H1 (cell line): Measurements from ENCODE around the gene CHST3. TPM values are rescaled to one million over a fixed set of nuclear protein-coding genes. Genes with fewer than 3 reads are reported as not detected.

Source experiments
- CTCF ChIA-PET: fragments of 300-600 bp; sonication (Branson Sonifier 250); formaldehyde crosslinking; loops from one replicate; lab custom pipeline; 2021; ENCODE audit not compliant: partially characterized antibody; lab: Charles Lee
- POLR2A ChIA-PET: fragments of 300-600 bp; sonication (Branson Sonifier 250); formaldehyde crosslinking; loops from one replicate; lab custom pipeline; 2021; ENCODE audit warnings: inconsistent platforms; ENCODE audit not compliant: partially characterized antibody; lab: Charles Lee
- DNase-seq, 2 experiments: peaks; one replicate each; pipeline versions ENCODE4 v3.0.0 to v3.0.0-alpha.2; 2010 to 2022; ENCODE audit warnings: low spot score in 2 of 2, low read depth in 1 of 2, mixed read lengths in 1 of 2
- FAIRE-seq: peaks from 2 replicates; lab custom pipeline; 2011; peaks lifted over from hg19 to GRCh38; lab: Jason Lieb, UNC
- H2AFZ ChIP-seq: 2 replicates; pipeline ENCODE4 v1.8.1; 2012; ENCODE audit warnings: low read length, inconsistent platforms
- H2AK5ac ChIP-seq: 2 replicates; pipeline ENCODE4 v1.6.1; 2013; ENCODE audit warnings: low read depth, low read length
- H2BK120ac ChIP-seq: replicated peaks from 2 replicates; pipeline ENCODE3; 2013; ENCODE audit warnings: low read depth, low read length, inconsistent platforms
- H2BK12ac ChIP-seq: 2 replicates; pipeline ENCODE4 v1.6.1; 2013; ENCODE audit warnings: low read depth, low read length
- H2BK15ac ChIP-seq: 2 replicates; pipeline ENCODE4 v1.6.1; 2013; ENCODE audit warnings: low read length
- H2BK20ac ChIP-seq: 2 replicates; pipeline ENCODE4 v1.6.1; 2013; ENCODE audit warnings: low read length
- H2BK5ac ChIP-seq: 2 replicates; pipeline ENCODE4 v1.6.1; 2013; ENCODE audit warnings: low read depth, low read length
- H3K14ac ChIP-seq: 2 replicates; pipeline ENCODE4 v1.6.1; 2013; ENCODE audit warnings: inconsistent platforms; ENCODE audit not compliant: insufficient read length
- H3K18ac ChIP-seq: 2 replicates; pipeline ENCODE4 v1.6.1; 2013; ENCODE audit warnings: low read length; ENCODE audit errors: extremely low read depth
- H3K23ac ChIP-seq: 2 replicates; pipeline ENCODE4 v1.6.1; 2013; ENCODE audit warnings: inconsistent platforms; ENCODE audit not compliant: insufficient read length
- H3K23me2 ChIP-seq: 2 replicates; pipeline ENCODE4 v1.6.1; 2013; ENCODE audit warnings: low read depth, low read length
- H3K27ac ChIP-seq: 2 replicates; pipeline ENCODE4 v1.6.1; 2011; ENCODE audit warnings: low read depth, low read length, inconsistent platforms
- H3K27me3 ChIP-seq, 4 experiments: replicated peaks in 1 of 4; 1 replicate in 1 of 4; 2 replicates in 3 of 4; pipeline versions ENCODE4 v1.6.1 to v1.8.1; 2011 to 2013; ENCODE audit warnings: low read length in 3 of 4, mild to moderate bottlenecking in 3 of 4, inconsistent platforms in 2 of 4, mixed read lengths in 2 of 4, moderate library complexity in 1 of 4; ENCODE audit not compliant: control insufficient read depth in 3 of 4, insufficient read depth in 3 of 4; ENCODE audit errors: extremely low read depth in 1 of 4
- H3K36me3 ChIP-seq, 4 experiments: 2 replicates each; pipeline versions ENCODE4 v1.6.1 to v1.8.1; 2011 to 2013; ENCODE audit warnings: mild to moderate bottlenecking in 4 of 4, low read length in 3 of 4, moderate library complexity in 2 of 4, control low read depth in 1 of 4, inconsistent platforms in 1 of 4; ENCODE audit not compliant: insufficient read depth in 4 of 4, control insufficient read depth in 2 of 4
- H3K4ac ChIP-seq: replicated peaks from 2 replicates; pipeline ENCODE3; 2013; ENCODE audit warnings: low read length, low read depth, mixed read lengths, inconsistent platforms; ENCODE audit not compliant: insufficient read length
- H3K4me1 ChIP-seq, 4 experiments: replicated peaks in 1 of 4; 1 replicate in 1 of 4; 2 replicates in 3 of 4; pipeline versions ENCODE4 v1.6.1 to v1.8.1; 2011 to 2013; ENCODE audit warnings: low read length in 3 of 4, inconsistent platforms in 2 of 4, mixed read lengths in 1 of 4; ENCODE audit not compliant: insufficient read depth in 4 of 4, control insufficient read depth in 3 of 4
- H3K4me2 ChIP-seq, 2 experiments: 2 replicates each; pipeline versions ENCODE4 v1.6.1 to v1.8.1; 2011 to 2013; ENCODE audit warnings: low read depth in 2 of 2, low read length in 2 of 2, control low read depth in 1 of 2, inconsistent platforms in 1 of 2, mild to moderate bottlenecking in 1 of 2; ENCODE audit not compliant: insufficient read depth in 1 of 2
- H3K4me3 ChIP-seq, 4 experiments: fragments of 200-600, 300-600 bp in 1 of 4; sonication (generic), shearing (Covaris generic), sonication (Bioruptor Twin) in 1 of 4; 2 replicates each; pipeline versions ENCODE4 v1.5.1 to v1.8.1; 2011 to 2016; ENCODE audit warnings: low read length in 4 of 4, low read depth in 3 of 4, control low read depth in 2 of 4, inconsistent platforms in 2 of 4, mild to moderate bottlenecking in 2 of 4, mixed read lengths in 1 of 4, moderate library complexity in 1 of 4; ENCODE audit not compliant: insufficient read depth in 2 of 4; ENCODE audit errors: extremely low read depth in 1 of 4
- H3K56ac ChIP-seq: replicated peaks from 2 replicates; pipeline ENCODE3; 2013; ENCODE audit warnings: low read depth, mild to moderate bottlenecking, mixed read lengths, low read length, inconsistent platforms; ENCODE audit not compliant: insufficient read length
- H3K79me1 ChIP-seq: 2 replicates; pipeline ENCODE4 v1.6.1; 2013; ENCODE audit warnings: low read depth, low read length, control low read depth
- H3K79me2 ChIP-seq, 2 experiments: 2 replicates each; pipeline versions ENCODE4 v1.6.1 to v1.8.1; 2012 to 2013; ENCODE audit warnings: low read length in 2 of 2, mild to moderate bottlenecking in 2 of 2, inconsistent platforms in 1 of 2; ENCODE audit not compliant: insufficient read depth in 2 of 2, control insufficient read depth in 1 of 2
- H3K9ac ChIP-seq, 4 experiments: replicated peaks in 1 of 4; 1 replicate in 1 of 4; 2 replicates in 3 of 4; pipeline versions ENCODE4 v1.6.1 to v1.8.1; 2011 to 2013; ENCODE audit warnings: low read depth in 3 of 4, low read length in 3 of 4, control low read depth in 2 of 4, mild to moderate bottlenecking in 2 of 4, moderate library complexity in 2 of 4, inconsistent platforms in 1 of 4; ENCODE audit errors: extremely low read depth in 1 of 4
- H3K9me3 ChIP-seq, 2 experiments: 2 replicates each; pipeline versions ENCODE4 v1.6.1 to v1.8.1; 2012 to 2013; ENCODE audit warnings: mild to moderate bottlenecking in 2 of 2, moderate library complexity in 2 of 2, control low read depth in 1 of 2, inconsistent platforms in 1 of 2, low read depth in 1 of 2, low read length in 1 of 2, mixed read lengths in 1 of 2; ENCODE audit not compliant: insufficient read depth in 2 of 2
- H4K20me1 ChIP-seq, 2 experiments: replicated peaks in 1 of 2; 2 replicates each; pipeline versions ENCODE3 to v1.8.1; 2011 to 2013; ENCODE audit warnings: inconsistent platforms in 2 of 2, low read length in 2 of 2, mild to moderate bottlenecking in 1 of 2; ENCODE audit not compliant: insufficient read depth in 2 of 2, control insufficient read depth in 1 of 2
- H4K5ac ChIP-seq: 2 replicates; pipeline ENCODE4 v1.6.1; 2013; ENCODE audit warnings: low read length, low read depth, mixed read lengths, inconsistent platforms; ENCODE audit not compliant: insufficient read length
- H4K8ac ChIP-seq: 2 replicates; pipeline ENCODE4 v1.8.0; 2013; ENCODE audit warnings: mild to moderate bottlenecking, moderate library complexity, low read length, inconsistent platforms; ENCODE audit not compliant: insufficient read depth; ENCODE audit errors: extremely low read depth
- H4K91ac ChIP-seq: replicated peaks from 2 replicates; pipeline ENCODE3; 2013; ENCODE audit warnings: low read length, mixed read lengths, inconsistent platforms; ENCODE audit not compliant: insufficient read length
- BCL11A ChIP-seq, 2 experiments: IDR thresholded peaks; one replicate each; pipeline ENCODE4 v1.6.1; 2011; ENCODE audit warnings: low read depth in 2 of 2, low read length in 2 of 2, mild to moderate bottlenecking in 2 of 2
- BRCA1 ChIP-seq: IDR thresholded peaks from 2 replicates; pipeline ENCODE4 v1.6.1; 2012; ENCODE audit warnings: low read depth, low read length, improper control_type of control experiment
- CBX5 ChIP-seq: fragments of 300-800, 300-1000 bp; sonication (generic); IDR thresholded peaks from 2 replicates; pipeline ENCODE4 v1.7.1; 2016; ENCODE audit warnings: antibody characterized with exemption, low read length, low read depth
- CTBP2 ChIP-seq: IDR thresholded peaks from 2 replicates; pipeline ENCODE4 v1.7.0; 2011; ENCODE audit warnings: borderline replicate concordance, mild to moderate bottlenecking, moderate library complexity, mixed read lengths, low read length; ENCODE audit not compliant: insufficient read depth, insufficient read length
- EZH2 ChIP-seq: fragments of 200-600 bp; sonication (generic); IDR thresholded peaks from 2 replicates; pipeline ENCODE4 v1.7.1; 2012; ENCODE audit warnings: low read depth, mild to moderate bottlenecking, moderate library complexity, low read length, inconsistent platforms; ENCODE audit not compliant: severe bottlenecking
- JUN ChIP-seq: IDR thresholded peaks from 2 replicates; pipeline ENCODE4 v1.6.1; 2011; ENCODE audit warnings: low read depth, mild to moderate bottlenecking, improper control_type of control experiment, low read length
- KDM1A ChIP-seq: fragments of 200-600, 300-600 bp; sonication (generic); IDR thresholded peaks from 2 replicates; pipeline ENCODE4 v1.7.1; 2016; ENCODE audit warnings: mild to moderate bottlenecking, low read length, borderline replicate concordance
- RFX5 ChIP-seq: IDR thresholded peaks from 2 replicates; pipeline ENCODE4 v1.6.1; 2011; ENCODE audit warnings: low read depth, low read length, improper control_type of control experiment, borderline replicate concordance
- SP4 ChIP-seq: IDR thresholded peaks from 2 replicates; pipeline ENCODE4 v1.6.1; 2012; ENCODE audit warnings: low read length, inconsistent platforms
- SRF ChIP-seq: IDR thresholded peaks from 2 replicates; pipeline ENCODE4 v1.6.1; 2011; ENCODE audit warnings: mild to moderate bottlenecking, low read depth, low read length, moderate library complexity
- SUZ12 ChIP-seq: fragments of 200-600 bp; sonication (generic); IDR thresholded peaks from 2 replicates; pipeline ENCODE4 v1.6.1; 2012; ENCODE audit warnings: mild to moderate bottlenecking, inconsistent platforms, low read length, moderate library complexity, mixed read lengths
- YY1 ChIP-seq: IDR thresholded peaks from 2 replicates; pipeline ENCODE4 v1.6.1; 2011; ENCODE audit warnings: low read depth, mild to moderate bottlenecking, low read length
- ZNF274 ChIP-seq: IDR thresholded peaks from 2 replicates; pipeline ENCODE4 v1.7.0; 2012; ENCODE audit warnings: low read length, borderline replicate concordance; ENCODE audit errors: extremely low read depth
- WGBS, 2 experiments: shearing (Covaris generic) in 1 of 2; methylation state at CpG; one replicate each; pipeline versions ENCODE4 v1.1.6 to v1.1.7; 2013 to 2015; ENCODE audit warnings: low lambda C conversion rate in 2 of 2, mixed read lengths in 2 of 2, inconsistent platforms in 1 of 2, low coverage in 1 of 2, missing lambda C conversion rate in 1 of 2; ENCODE audit not compliant: insufficient replicate concordance in 2 of 2, insufficient coverage in 1 of 2, insufficient read length in 1 of 2; ENCODE audit errors: extremely low coverage in 1 of 2, missing lambda C conversion rate in 1 of 2; 5-methylcytosine and 5-hydroxymethylcytosine counted together
- polyA plus RNA-seq, 7 experiments: library from polyadenylated mRNA; depleted of rRNA in 3 of 7; stranded (reverse) in 5 of 7; unstranded in 2 of 7; fragments of >200 nt in 5 of 7; fragments of 200-250 nt in 2 of 7; gene quantifications; 1 replicate in 5 of 7; 2 replicates in 1 of 7; 4 replicates in 1 of 7; pipeline versions ENCODE4 v1.2.1 to v1.2.3, GENCODE V29; 2011 to 2013; ENCODE audit warnings: missing spikeins in 2 of 7, mixed read lengths in 2 of 7
- total RNA-seq: library from RNA; stranded (reverse); fragmentation: NEBNext Ultra II Directional; extraction: Animal tissue kit (Norgen Biotek cat#: 25700); gene quantifications from 2 replicates; pipeline ENCODE4 v1.2.1, GENCODE V29; 2021

The CHST3 gene
- total and polyA plus RNA-seq, 2 of the 8 experiments (the other 6 are each of a cell fraction or from before 2014, with no cell fraction given): 2.0 to 5.8 TPM

DNA sequence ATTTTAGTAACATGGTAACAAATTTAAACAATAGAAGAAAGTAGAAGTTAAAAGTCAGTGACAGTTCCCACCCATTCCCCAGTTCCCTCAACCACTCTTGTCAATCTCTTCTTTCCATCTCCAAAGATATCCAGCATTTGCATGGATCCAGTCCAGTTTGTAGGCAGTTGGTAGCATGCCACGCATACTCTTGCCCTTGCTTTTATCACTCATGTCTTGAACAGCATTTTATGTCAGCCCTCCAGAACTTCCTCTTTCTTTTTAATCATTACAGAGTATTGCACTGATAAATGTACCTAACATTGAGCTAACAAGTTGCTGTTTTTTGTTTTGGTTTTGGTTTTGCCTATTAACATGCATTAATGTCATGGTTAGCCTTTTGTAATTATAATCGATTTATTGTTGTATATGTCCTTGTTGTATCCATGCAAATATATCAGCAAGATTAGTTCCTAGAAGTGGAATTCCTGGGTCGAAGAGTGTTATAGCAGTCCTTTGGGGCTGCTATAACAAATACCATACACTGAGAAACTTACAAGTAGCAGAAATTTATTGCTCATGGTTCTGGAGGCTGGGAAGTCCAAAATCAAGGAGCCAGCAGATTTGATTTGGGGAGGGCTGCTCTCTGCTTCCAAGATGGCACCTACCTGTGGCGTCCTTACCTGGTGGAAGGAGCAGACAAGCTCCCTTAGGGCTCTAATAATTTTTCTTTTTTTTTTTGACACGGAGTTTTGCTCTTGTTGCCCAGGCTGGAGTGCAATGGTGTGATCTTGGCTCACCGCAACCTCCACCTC lies 25.7 kb downstream of the CHST3 start:
- CTCF ChIA-PET: interaction anchor here (0.6 to 3.7 kb wide), 3 partner anchors 12 to 211 kb away, joined by 3 to 12 read pairs (median 3); no protein-coding TSS in a partner anchor
- Histone ChIP-seq H2BK15ac (no peak overlapping the region), H3K4me2 (no peak overlapping the region)
- no peak for TF ChIP-seq ZNF274
- no peak for TF ChIP-seq SUZ12
- no peak for TF ChIP-seq RFX5
- no peak for TF ChIP-seq YY1
- TF ChIP-seq SRF: no peak
- no peak for TF ChIP-seq EZH2
- no peak for TF ChIP-seq JUN
- no peak for TF ChIP-seq SP4
- TF ChIP-seq CBX5: no peak
- TF ChIP-seq BCL11A (IDR thresholded peaks at IDR 0.05; ENCODE audit: low read depth in 2 of 2, low read length in 2 of 2): no peak
- no peak for TF ChIP-seq BRCA1
- TF ChIP-seq CTBP2: no peak
- TF ChIP-seq KDM1A: no peak

More for the DNA sequence above, 25.7 kb downstream of the CHST3 start:
- POLR2A ChIA-PET: interaction anchor here (1.1 kb wide), 1 partner anchor 9 kb away, joined by 3 read pairs; no protein-coding TSS in a partner anchor
- Histone ChIP-seq H4K5ac (no peak overlapping the region), H3K27ac (no peak overlapping the region), H3K27me3 (no peaks in the 10 kb centered on the region), H3K9ac (no peak overlapping the region), H3K23me2 (no peaks in the 10 kb centered on the region; the same call in 1 of the 2 replicates), H3K36me3 (no peaks in the 10 kb centered on the region), H3K14ac (no peak overlapping the region), H3K4me3 (no peak overlapping the region), H4K8ac (no peak overlapping the region), H2AK5ac (no peak overlapping the region), H3K4ac (no peak overlapping the region), H3K79me1 (no peaks in the 10 kb centered on the region; the same call in 1 of the 2 replicates), H3K56ac (no peak overlapping the region), H2AFZ (no peak overlapping the region), H4K20me1 (no peaks in the 10 kb centered on the region), H3K23ac (no peak overlapping the region), H3K4me1 (no peaks in the 10 kb centered on the region), H3K18ac (no peak overlapping the region), H2BK120ac (no peak overlapping the region), H4K91ac (no peak overlapping the region), H3K9me3 (no peaks in the 10 kb centered on the region), H3K79me2 (no peaks in the 10 kb centered on the region), H2BK20ac (no peak overlapping the region), H2BK12ac (no peak overlapping the region), H2BK5ac (no peak overlapping the region)
- WGBS, 2 experiments: 88% methylated on average over 6 of the region's 6 CpGs; no CpG with 5 or more reads in 1 of the 2 experiments
- FAIRE-seq: no peak
- DNase-seq: no peak
